MCF 10A (cell line): ENCODE measurements around the gene EPOP. TPM values are rescaled to one million over a fixed set of nuclear protein-coding genes. Genes with fewer than 3 reads are reported as not detected.

ENCODE experiments used
- Bru-seq: library from RNA; stranded (reverse); fragments of 400-500 nt; gene quantifications from one replicate; lab custom pipeline; 2021; lab: Mats Ljungman, UMichigan
- BruChase-seq, 2 experiments: library from RNA; stranded (reverse); fragments of 400-500 nt; gene quantifications; one replicate each; lab custom pipeline; 2021; lab: Mats Ljungman, UMichigan
- BruUV-seq: library from RNA; stranded (reverse); fragments of 400-500 nt; replicated peaks from 2 replicates; lab custom pipeline; 2021; lab: Mats Ljungman, UMichigan
- CTCF ChIA-PET: fragments of 300-600 bp; sonication (Branson Sonifier 250); formaldehyde crosslinking; extraction: SDS; loops from one replicate; lab custom pipeline; 2021; ENCODE audit warnings: antibody characterized with exemption, inconsistent platforms; lab: Yijun Ruan, JAX
- POLR2A ChIA-PET: fragments of 300-600, 350-650 bp; sonication (Branson Sonifier 250); formaldehyde crosslinking; extraction: SDS; loops from one replicate; lab custom pipeline; 2020; ENCODE audit warnings: antibody characterized with exemption, inconsistent platforms; lab: Yijun Ruan, JAX
- DNase-seq: peaks from one replicate; pipeline ENCODE4 v3.0.0-alpha.2; 2018; ENCODE audit not compliant: unreplicated experiment
- H3K27ac Mint-ChIP-seq: one replicate; pipeline ENCODE4 v1.8.0; 2022; ENCODE audit warnings: mild to moderate bottlenecking, low read depth, mixed read lengths; ENCODE audit not compliant: unreplicated experiment
- H3K27me3 Mint-ChIP-seq: one replicate; pipeline ENCODE4 v1.8.0; 2022; ENCODE audit warnings: mixed read lengths; ENCODE audit not compliant: insufficient read depth, unreplicated experiment
- H3K36me3 Mint-ChIP-seq: one replicate; pipeline ENCODE4 v1.8.0; 2022; ENCODE audit warnings: mild to moderate bottlenecking, moderate library complexity, mixed read lengths; ENCODE audit not compliant: insufficient read depth, unreplicated experiment
- H3K4me1 Mint-ChIP-seq: one replicate; pipeline ENCODE4 v1.8.0; 2022; ENCODE audit warnings: mixed read lengths; ENCODE audit not compliant: insufficient read depth, unreplicated experiment
- H3K4me3 Mint-ChIP-seq: one replicate; pipeline ENCODE4 v1.8.0; 2022; ENCODE audit warnings: mild to moderate bottlenecking, moderate library complexity, mixed read lengths; ENCODE audit not compliant: unreplicated experiment
- H3K9me3 Mint-ChIP-seq: one replicate; pipeline ENCODE4 v1.8.0; 2022; ENCODE audit warnings: mixed read lengths; ENCODE audit not compliant: unreplicated experiment
- intact Hi-C: fragments of 100-400 bp; cut with micrococcal nuclease; formaldehyde crosslinking; loops from 2 replicates; pipeline ENCODE4 v1.14.1; 2022
- long read RNA-seq: library from polyadenylated mRNA; stranded (forward); transcript quantifications from one replicate; pipeline ENCODE4 v2.0.0, GENCODE V29; 2022
- total RNA-seq: library from RNA; stranded (reverse); gene quantifications from 2 replicates; pipeline ENCODE4 v1.2.3, GENCODE V29; 2022
- TF ChIP-seq, protein P1 (sequence below): fragments of 200-600 bp; IDR thresholded peaks from one replicate; pipeline ENCODE4 v1.8.0; 2022; ENCODE audit warnings: antibody characterized with exemption, mild to moderate bottlenecking; ENCODE audit not compliant: unreplicated experiment

EPOP gene
- total RNA-seq (3.4 and 3.6 TPM in 2 replicates), Bru-seq, nascent RNA (percentile 49 among the genes with signal in this experiment), BruChase-seq, experiment 1, labeled RNA remaining after a 6-hour chase (percentile 58 among the genes with signal in this experiment), BruChase-seq, experiment 2, labeled RNA remaining after a 2-hour chase (percentile 68 among the genes with signal in this experiment)
- long read RNA-seq, partial matches to known transcripts, result 0 of 3 reads
- long read RNA-seq, other reads (novel, unspliced or antisense), result 0 of 3 reads

DNA sequence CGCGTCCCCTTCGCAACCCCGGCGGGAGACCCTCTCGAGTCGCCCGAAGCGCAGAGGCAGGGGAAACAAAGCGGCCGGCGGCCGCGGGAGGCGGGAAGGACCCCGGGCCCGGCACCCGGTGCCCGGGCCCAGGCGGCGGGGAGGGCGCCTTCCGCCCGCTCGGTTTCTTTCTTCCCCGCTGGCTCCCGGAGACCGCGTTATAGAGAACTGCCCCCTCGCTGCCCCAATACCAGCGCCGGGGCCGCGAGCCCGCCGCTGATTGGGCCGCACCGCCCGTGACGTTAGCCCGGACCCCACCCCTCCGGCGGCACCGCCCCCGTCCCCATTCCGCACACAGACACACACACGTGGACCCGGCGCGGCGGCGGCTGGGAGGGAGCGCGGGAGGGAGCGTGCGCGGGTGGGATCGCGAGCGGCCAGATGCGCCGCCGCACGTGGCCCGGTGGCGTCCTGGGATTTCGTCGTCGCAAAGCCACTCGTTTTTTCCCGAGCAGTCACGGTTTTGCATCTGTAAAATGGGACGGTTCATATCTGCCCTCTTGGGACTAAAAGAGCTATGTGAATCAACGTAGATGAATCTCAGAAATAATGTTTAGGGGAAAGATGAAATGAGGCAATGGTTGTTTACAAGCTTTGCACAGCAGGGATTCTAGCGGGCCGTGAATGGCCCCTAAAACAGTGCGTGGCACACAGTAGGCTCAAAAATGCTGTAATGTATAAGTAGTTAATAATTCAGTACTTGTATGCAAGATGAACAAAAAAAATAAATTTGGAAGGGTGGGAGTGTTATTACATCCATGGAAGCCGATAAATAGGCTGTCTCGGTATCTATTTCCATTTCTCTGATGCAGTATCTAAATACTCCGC lies at the start of gene EPOP:
Gene EPOP (minus strand): TSS at position 209 of the 867 bp plus-strand sequence. CDS start 462 bp downstream, outside the sequence.
- H3K27me3 Mint-ChIP-seq, result peaks cover 2% of the 10 kb centered on the region

GRCh38 chr17:38721802-38722201 lies 47.0 kb upstream of the EPOP start:
- H3K4me1 Mint-ChIP-seq, result no peaks in the 10 kb centered on the region
- no peaks in the 10 kb centered on the region for H3K27me3 Mint-ChIP-seq
- TF ChIP-seq, protein P1, sequence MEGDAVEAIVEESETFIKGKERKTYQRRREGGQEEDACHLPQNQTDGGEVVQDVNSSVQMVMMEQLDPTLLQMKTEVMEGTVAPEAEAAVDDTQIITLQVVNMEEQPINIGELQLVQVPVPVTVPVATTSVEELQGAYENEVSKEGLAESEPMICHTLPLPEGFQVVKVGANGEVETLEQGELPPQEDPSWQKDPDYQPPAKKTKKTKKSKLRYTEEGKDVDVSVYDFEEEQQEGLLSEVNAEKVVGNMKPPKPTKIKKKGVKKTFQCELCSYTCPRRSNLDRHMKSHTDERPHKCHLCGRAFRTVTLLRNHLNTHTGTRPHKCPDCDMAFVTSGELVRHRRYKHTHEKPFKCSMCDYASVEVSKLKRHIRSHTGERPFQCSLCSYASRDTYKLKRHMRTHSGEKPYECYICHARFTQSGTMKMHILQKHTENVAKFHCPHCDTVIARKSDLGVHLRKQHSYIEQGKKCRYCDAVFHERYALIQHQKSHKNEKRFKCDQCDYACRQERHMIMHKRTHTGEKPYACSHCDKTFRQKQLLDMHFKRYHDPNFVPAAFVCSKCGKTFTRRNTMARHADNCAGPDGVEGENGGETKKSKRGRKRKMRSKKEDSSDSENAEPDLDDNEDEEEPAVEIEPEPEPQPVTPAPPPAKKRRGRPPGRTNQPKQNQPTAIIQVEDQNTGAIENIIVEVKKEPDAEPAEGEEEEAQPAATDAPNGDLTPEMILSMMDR, result no peak
- intact Hi-C loops, result no loop called here
- BruUV-seq, result no TSS peak
- peaks cover 6% of the 10 kb centered on the region for H3K36me3 Mint-ChIP-seq
- no peak for DNase-seq
- no peaks in the 10 kb centered on the region for H3K9me3 Mint-ChIP-seq
- ChIA-PET POLR2A (no interaction called here), CTCF (interaction anchor here (0.5 to 0.6 kb wide), 2 partner anchors 34 to 261 kb away, joined by 3 read pairs; no protein-coding TSS in a partner anchor)
- no peak overlapping the region for H3K4me3 Mint-ChIP-seq
- no peak overlapping the region for H3K27ac Mint-ChIP-seq

More for the DNA sequence above, at the start of gene EPOP:
- CTCF ChIA-PET, result interaction anchor here (0.5 to 3.9 kb wide), 4 partner anchors 19 to 176 kb away, joined by 3 to 37 read pairs (median 4); no protein-coding TSS in a partner anchor
- Mint-ChIP-seq H3K4me1 (peaks cover 13% of the 10 kb centered on the region), H3K4me3 (peak within 1 kb of the TSS; percentile 64), H3K9me3 (no peaks in the 10 kb centered on the region), H3K36me3 (peaks cover 5% of the 10 kb centered on the region), H3K27ac (no peak within 1 kb of the TSS)
- BruUV-seq, result no TSS peak
- DNase-seq, result peak; percentile 82
- TF ChIP-seq, protein P1, result no peak
- intact Hi-C loops, result loop anchor here (10.0 kb wide), 1 partner anchor 480 kb away; the partner anchor contains the start of gene PLXDC1
- POLR2A ChIA-PET, result interaction anchor here (0.6 to 4.4 kb wide), 5 partner anchors 28 to 132 kb away, joined by 3 to 39 read pairs (median 12); partner anchors contain the start of genes CISD3 and MLLT6

DNA sequence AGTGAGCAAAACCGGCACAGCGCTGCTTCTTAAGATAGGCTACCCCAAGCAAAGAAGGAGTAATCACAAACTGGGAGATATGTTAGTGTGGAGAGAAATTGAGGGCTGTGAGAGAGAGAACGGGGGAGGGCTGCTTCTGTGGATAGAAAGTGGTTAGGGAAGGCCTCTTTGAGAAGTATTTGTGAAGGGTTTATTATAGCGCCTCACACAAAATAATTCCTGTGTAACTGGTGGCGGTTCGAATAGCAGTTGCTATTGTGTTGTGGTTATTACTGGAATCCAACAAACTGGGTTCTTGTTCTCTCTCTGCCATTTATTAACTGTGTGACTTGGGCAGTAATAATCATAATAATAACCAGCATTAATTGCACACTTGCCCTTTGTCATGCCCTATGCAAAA lies 46.2 kb upstream of the EPOP start:
- ChIA-PET POLR2A (no interaction called here), CTCF (no interaction called here)
- Mint-ChIP-seq H3K4me3 (no peak overlapping the region), H3K4me1 (no peaks in the 10 kb centered on the region), H3K27ac (no peak overlapping the region), H3K27me3 (no peaks in the 10 kb centered on the region), H3K36me3 (peaks cover 7% of the 10 kb centered on the region), H3K9me3 (no peaks in the 10 kb centered on the region)
- TF ChIP-seq, protein P1, result no peak
- DNase-seq, result no peak
- BruUV-seq, result no TSS peak
- intact Hi-C loops, result no loop called here
